HAP-1 (cell line): Measurements from ENCODE around the gene CCDC88C.

Source experiments
- DNase-seq, 2 experiments: peaks; one replicate each; pipeline ENCODE4 v3.0.0-alpha.2; 2016 to 2020; ENCODE audit warnings: low spot score in 2 of 2
- H3K27me3 ChIP-seq: fragments of 250-450 bp; sonication (Bioruptor Pico); 2 replicates; pipeline ENCODE4 v1.5.1; 2020; ENCODE audit warnings: low read depth, mild to moderate bottlenecking, moderate library complexity
- H3K36me3 ChIP-seq: fragments of 250-450 bp; sonication (Bioruptor Pico); replicated peaks from 2 replicates; pipeline ENCODE4 v1.5.1; 2020; ENCODE audit warnings: mild to moderate bottlenecking
- H3K4me1 ChIP-seq: fragments of 250-450 bp; sonication (Bioruptor Pico); 2 replicates; pipeline ENCODE4 v1.5.1; 2020; ENCODE audit warnings: mild to moderate bottlenecking
- H3K4me3 ChIP-seq: fragments of 250-450 bp; sonication (Bioruptor Pico); 2 replicates; pipeline ENCODE4 v1.5.1; 2020; ENCODE audit warnings: mild to moderate bottlenecking, moderate library complexity
- H3K9me3 ChIP-seq: fragments of 250-450 bp; sonication (Bioruptor Pico); 2 replicates; pipeline ENCODE4 v1.5.1; 2020; ENCODE audit warnings: mild to moderate bottlenecking, moderate library complexity
- in situ Hi-C: fragments of 300-500 bp; cut with MboI; formaldehyde crosslinking; loops from 3 replicates; pipeline ENCODE4 v1.14.3; 2020; ENCODE audit warnings: low sequenced_read_pairs, inconsistent platforms, mixed read lengths

The CCDC88C gene

GRCh38 chr14:91363776-91364523 is 53.7 kb downstream of the CCDC88C start:
- Histone ChIP-seq H3K36me3 (no peaks in the 10 kb centered on the region), H3K27me3 (no peaks in the 10 kb centered on the region), H3K9me3 (no peaks in the 10 kb centered on the region), H3K4me1 (no peaks in the 10 kb centered on the region), H3K4me3 (no peak overlapping the region)
- in situ Hi-C loops, result no loop called here
- no peak for DNase-seq

- Histone ChIP-seq H3K4me3 (no peak overlapping the region), H3K4me1 (no peaks in the 10 kb centered on the region), H3K36me3 (no peaks in the 10 kb centered on the region; the same call in 1 of the 2 replicates), H3K27me3 (no peaks in the 10 kb centered on the region), H3K9me3 (no peaks in the 10 kb centered on the region)
- in situ Hi-C loops, result no loop called here
- DNase-seq, result no peak
These were observed 56.3 kb downstream of the CCDC88C start for GRCh38 chr14:91361233-91361811.

GRCh38 chr14:91360490-91361232 is 57.0 kb downstream of the CCDC88C start:
- Histone ChIP-seq H3K4me1 (no peaks in the 10 kb centered on the region), H3K9me3 (no peaks in the 10 kb centered on the region), H3K36me3 (no peaks in the 10 kb centered on the region; the same call in 1 of the 2 replicates), H3K4me3 (no peak overlapping the region), H3K27me3 (no peaks in the 10 kb centered on the region)
- in situ Hi-C loops, result no loop called here
- DNase-seq, result no peak

GRCh38 chr14:91358654-91359220 is 58.9 kb downstream of the CCDC88C start:
- H3K4me1 ChIP-seq, result no peaks in the 10 kb centered on the region
- H3K36me3 ChIP-seq, result no peaks in the 10 kb centered on the region; the same call in 1 of the 2 replicates
- no peaks in the 10 kb centered on the region for H3K27me3 ChIP-seq
- in situ Hi-C loops, result no loop called here
- no peak overlapping the region for H3K4me3 ChIP-seq
- DNase-seq, result no peak
- no peaks in the 10 kb centered on the region for H3K9me3 ChIP-seq

- DNase-seq, result no peak
- H3K4me3 ChIP-seq, result no peak overlapping the region
- in situ Hi-C loops, result no loop called here
- H3K27me3 ChIP-seq, result no peaks in the 10 kb centered on the region
- H3K4me1 ChIP-seq, result no peaks in the 10 kb centered on the region
- no peaks in the 10 kb centered on the region; the same call in 1 of the 2 replicates for H3K36me3 ChIP-seq
- H3K9me3 ChIP-seq, result no peaks in the 10 kb centered on the region
These were observed 59.6 kb downstream of the CCDC88C start for GRCh38 chr14:91358025-91358319.

- Histone ChIP-seq H3K27me3 (no peaks in the 10 kb centered on the region), H3K4me1 (no peaks in the 10 kb centered on the region), H3K4me3 (no peak overlapping the region), H3K9me3 (no peaks in the 10 kb centered on the region), H3K36me3 (no peaks in the 10 kb centered on the region; the same call in 1 of the 2 replicates)
- no peak for DNase-seq
- in situ Hi-C loops, result no loop called here
These were observed 60.2 kb downstream of the CCDC88C start for GRCh38 chr14:91357272-91358024.

GRCh38 chr14:91356181-91356763 is 61.3 kb downstream of the CCDC88C start:
- H3K9me3 ChIP-seq, result no peaks in the 10 kb centered on the region
- H3K36me3 ChIP-seq, result no peaks in the 10 kb centered on the region; the same call in 1 of the 2 replicates
- H3K27me3 ChIP-seq, result no peaks in the 10 kb centered on the region
- in situ Hi-C loops, result no loop called here
- DNase-seq, result no peak
- H3K4me3 ChIP-seq, result no peak overlapping the region
- no peaks in the 10 kb centered on the region for H3K4me1 ChIP-seq

- Histone ChIP-seq H3K36me3 (no peaks in the 10 kb centered on the region; the same call in 1 of the 2 replicates), H3K9me3 (no peaks in the 10 kb centered on the region), H3K4me1 (no peaks in the 10 kb centered on the region), H3K4me3 (no peak overlapping the region), H3K27me3 (no peaks in the 10 kb centered on the region)
- peak in 1 of 2 experiments; percentile 49 for DNase-seq
- in situ Hi-C loops, result no loop called here
These were observed 62.5 kb downstream of the CCDC88C start for GRCh38 chr14:91354979-91355685.

GRCh38 chr14:91354221-91354916 is 63.3 kb downstream of the CCDC88C start:
- H3K9me3 ChIP-seq, result no peaks in the 10 kb centered on the region
- in situ Hi-C loops, result no loop called here
- H3K4me3 ChIP-seq, result no peak overlapping the region
- no peaks in the 10 kb centered on the region for H3K4me1 ChIP-seq
- H3K36me3 ChIP-seq, result no peaks in the 10 kb centered on the region; the same call in 1 of the 2 replicates
- no peak for DNase-seq
- no peaks in the 10 kb centered on the region for H3K27me3 ChIP-seq

GRCh38 chr14:91352728-91353692 is 64.6 kb downstream of the CCDC88C start:
- no peaks in the 10 kb centered on the region for H3K36me3 ChIP-seq
- in situ Hi-C loops, result no loop called here
- no peak for DNase-seq
- no peaks in the 10 kb centered on the region for H3K27me3 ChIP-seq
- H3K4me3 ChIP-seq, result no peak overlapping the region
- no peaks in the 10 kb centered on the region for H3K4me1 ChIP-seq
- no peaks in the 10 kb centered on the region for H3K9me3 ChIP-seq

GRCh38 chr14:91352053-91352452 is 65.6 kb downstream of the CCDC88C start:
- H3K36me3 ChIP-seq, result no peaks in the 10 kb centered on the region
- in situ Hi-C loops, result no loop called here
- no peak overlapping the region for H3K4me3 ChIP-seq
- H3K9me3 ChIP-seq, result no peaks in the 10 kb centered on the region
- H3K27me3 ChIP-seq, result no peaks in the 10 kb centered on the region
- no peaks in the 10 kb centered on the region for H3K4me1 ChIP-seq
- DNase-seq, result no peak
